BJ (cell line): ENCODE results near the gene SMARCD1. TPM values are rescaled to one million over a fixed set of nuclear protein-coding genes. Genes with fewer than 3 reads are reported as not detected.

Source experiments
- CTCF ChIA-PET: fragments of 350-600 bp; formaldehyde crosslinking; extraction: SDS; loops from one replicate; lab custom pipeline; 2021; ENCODE audit warnings: antibody characterized with exemption, inconsistent platforms; lab: Yijun Ruan, JAX
- POLR2A ChIA-PET: fragments of 300-600 bp; sonication (Branson Sonifier 250); formaldehyde crosslinking; extraction: SDS; loops from one replicate; lab custom pipeline; 2021; ENCODE audit warnings: antibody characterized with exemption; lab: Charles Lee
- DNase-seq: peaks from one replicate; pipeline ENCODE4 v3.0.0-alpha.2; 2011; ENCODE audit warnings: low read depth
- H3K27me3 ChIP-seq: 2 replicates; pipeline ENCODE4 v1.6.0; 2011; ENCODE audit warnings: low read length; ENCODE audit not compliant: control insufficient read depth, insufficient read depth
- H3K36me3 ChIP-seq: 2 replicates; pipeline ENCODE4 v1.5.1; 2011; ENCODE audit warnings: low read length; ENCODE audit not compliant: control insufficient read depth, insufficient read depth
- H3K4me3 ChIP-seq: 2 replicates; pipeline ENCODE4 v1.5.1; 2011; ENCODE audit warnings: low read depth, mild to moderate bottlenecking, control low read depth, low read length
- CTCF ChIP-seq: IDR thresholded peaks from 2 replicates; pipeline ENCODE4 v1.5.1; 2011; ENCODE audit warnings: low read depth, mild to moderate bottlenecking, control low read depth, inconsistent platforms, low read length, moderate library complexity; ENCODE audit not compliant: insufficient read depth
- polyA plus RNA-seq: library from polyadenylated mRNA; depleted of rRNA; stranded (reverse); fragments of >200 nt; gene quantifications from 2 replicates; pipeline ENCODE4 v1.2.3, GENCODE V29; 2011

The SMARCD1 gene
- polyA plus RNA-seq, 1 experiment: 56.0 TPM

GRCh38 chr12:50051101-50051806 is 33.9 kb upstream of the SMARCD1 start:
- DNase-seq: no peak
- Histone ChIP-seq H3K4me3 (no peak overlapping the region), H3K27me3 (peaks cover 31% of the 10 kb centered on the region), H3K36me3 (no peaks in the 10 kb centered on the region)
- TF ChIP-seq CTCF: no peak
- CTCF ChIA-PET: interaction anchor here (0.9 to 10.7 kb wide), 4 partner anchors 13 to 81 kb away, joined by 3 to 301 read pairs (median 28); partner anchors contain the start of gene AQP6
- POLR2A ChIA-PET: interaction anchor here (0.7 kb wide), 1 partner anchor 83 kb away, joined by 4 read pairs; no protein-coding TSS in a partner anchor

- Histone ChIP-seq H3K4me3 (no peak overlapping the region), H3K36me3 (no peaks in the 10 kb centered on the region), H3K27me3 (peaks cover 36% of the 10 kb centered on the region)
- TF ChIP-seq CTCF: no peak
- POLR2A ChIA-PET: no interaction called here
- DNase-seq: no peak
- CTCF ChIA-PET: interaction anchor here (1.0 to 10.7 kb wide), 3 partner anchors 14 to 82 kb away, joined by 3 to 301 read pairs (median 90); partner anchors contain the start of gene AQP6
Observed at GRCh38 chr12:50052544-50052943, 32.6 kb upstream of the SMARCD1 start.

GRCh38 chr12:50052964-50053363 is 32.2 kb upstream of the SMARCD1 start:
- Histone ChIP-seq H3K36me3 (no peaks in the 10 kb centered on the region), H3K27me3 (peaks cover 33% of the 10 kb centered on the region), H3K4me3 (no peak overlapping the region)
- ChIA-PET CTCF (interaction anchor here (1.0 to 10.7 kb wide), 3 partner anchors 14 to 83 kb away, joined by 3 to 301 read pairs (median 90); partner anchors contain the start of gene AQP6), POLR2A (no interaction called here)
- no peak for TF ChIP-seq CTCF
- no peak for DNase-seq

GRCh38 chr12:50053583-50053982 is 31.6 kb upstream of the SMARCD1 start:
- TF ChIP-seq CTCF: no peak
- POLR2A ChIA-PET: no interaction called here
- Histone ChIP-seq H3K36me3 (no peaks in the 10 kb centered on the region), H3K27me3 (peaks cover 33% of the 10 kb centered on the region), H3K4me3 (no peak overlapping the region)
- CTCF ChIA-PET: interaction anchor here (1.0 to 10.7 kb wide), 5 partner anchors 15 to 83 kb away, joined by 3 to 301 read pairs (median 21); partner anchors contain the start of gene AQP6
- DNase-seq: no peak

GRCh38 chr12:50055831-50056638 is 29.1 kb upstream of the SMARCD1 start:
- TF ChIP-seq CTCF: peak; percentile 98
- H3K36me3 ChIP-seq: no peaks in the 10 kb centered on the region
- POLR2A ChIA-PET: no interaction called here
- peaks cover 21% of the 10 kb centered on the region for H3K27me3 ChIP-seq
- no peak overlapping the region for H3K4me3 ChIP-seq
- no peak for DNase-seq
- CTCF ChIA-PET: interaction anchor here (0.5 to 10.7 kb wide), 38 partner anchors 9 to 565 kb away, joined by 3 to 301 read pairs (median 5); partner anchors contain the start of genes AQP5, AQP6 and RACGAP1
